Stimulated activated CD8-positive, alpha-beta memory T cell treated with anti-CD3 and anti-CD28 coated beads, Interleukin-2, amount 100 ng/mL, for 1 hour (primary cell): ENCODE data around the gene SERPINA6.
"Not testable (repeated sequence)": the region's sequence is repeated elsewhere in the genome, so short reads cannot be mapped to it uniquely, and the experiment has no call there.

Experiments used
- DNase-seq, 2 donors: peaks; one replicate each; pipeline ENCODE4 v3.0.0-alpha.2; 2020; ENCODE audit warnings: low read depth in 2 of 2

SERPINA6 gene, protein sequence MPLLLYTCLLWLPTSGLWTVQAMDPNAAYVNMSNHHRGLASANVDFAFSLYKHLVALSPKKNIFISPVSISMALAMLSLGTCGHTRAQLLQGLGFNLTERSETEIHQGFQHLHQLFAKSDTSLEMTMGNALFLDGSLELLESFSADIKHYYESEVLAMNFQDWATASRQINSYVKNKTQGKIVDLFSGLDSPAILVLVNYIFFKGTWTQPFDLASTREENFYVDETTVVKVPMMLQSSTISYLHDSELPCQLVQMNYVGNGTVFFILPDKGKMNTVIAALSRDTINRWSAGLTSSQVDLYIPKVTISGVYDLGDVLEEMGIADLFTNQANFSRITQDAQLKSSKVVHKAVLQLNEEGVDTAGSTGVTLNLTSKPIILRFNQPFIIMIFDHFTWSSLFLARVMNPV

DNA sequence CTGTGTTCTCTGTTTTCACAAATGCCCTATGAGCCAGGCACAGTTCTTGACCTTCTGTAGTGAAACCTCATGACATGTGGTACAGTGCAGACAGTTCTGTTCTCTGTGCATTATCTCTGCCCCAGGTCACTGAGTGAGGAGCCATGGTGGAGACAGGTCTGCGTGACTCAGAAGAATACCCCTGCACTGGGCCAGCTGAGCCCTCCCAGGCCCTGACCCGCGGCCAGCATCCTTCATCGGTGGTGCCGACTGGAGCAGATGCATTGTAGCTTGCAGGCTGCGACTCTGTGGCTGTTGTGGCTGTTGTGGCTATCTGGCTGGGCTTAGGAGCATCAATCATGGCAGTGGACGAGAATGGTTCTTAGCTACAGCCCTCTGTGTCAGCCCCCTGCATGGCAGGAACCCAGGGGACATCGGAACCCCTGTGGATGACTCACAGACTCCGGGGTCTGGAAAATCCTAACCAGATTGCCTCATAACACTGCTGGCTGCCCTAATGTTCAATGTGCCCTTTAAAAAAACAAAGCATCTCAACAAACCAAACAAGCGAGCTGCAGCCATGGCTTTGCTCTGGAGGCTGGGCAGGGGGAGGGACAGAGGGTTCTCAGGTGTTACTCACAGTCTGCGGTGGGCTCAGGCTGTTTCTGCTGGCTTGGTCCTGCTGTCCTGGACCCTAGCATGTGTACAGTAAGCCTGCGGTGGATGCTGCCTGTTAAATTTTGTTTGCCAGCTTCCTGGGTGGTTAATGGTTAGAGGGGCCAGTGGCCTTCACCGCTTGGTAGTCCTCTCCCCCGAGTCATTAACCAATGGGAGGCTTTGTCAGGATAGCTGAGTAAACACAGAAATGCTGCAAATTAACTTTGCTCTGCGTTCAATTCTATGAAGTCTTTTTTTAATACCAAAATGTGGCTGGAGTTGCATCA, at the start of gene SERPINA6:
Gene SERPINA6 (minus strand): TSS at position 689 of the 923 bp plus-strand sequence. CDS start 8,688 bp downstream, outside the sequence.
- DNase-seq = no peak

GRCh38 chr14:94372021-94372605, 49.0 kb upstream of the SERPINA6 start:
- DNase-seq = no peak

- no peak for DNase-seq
Measured at GRCh38 chr14:94370524-94370910, 47.4 kb upstream of the SERPINA6 start.

DNA sequence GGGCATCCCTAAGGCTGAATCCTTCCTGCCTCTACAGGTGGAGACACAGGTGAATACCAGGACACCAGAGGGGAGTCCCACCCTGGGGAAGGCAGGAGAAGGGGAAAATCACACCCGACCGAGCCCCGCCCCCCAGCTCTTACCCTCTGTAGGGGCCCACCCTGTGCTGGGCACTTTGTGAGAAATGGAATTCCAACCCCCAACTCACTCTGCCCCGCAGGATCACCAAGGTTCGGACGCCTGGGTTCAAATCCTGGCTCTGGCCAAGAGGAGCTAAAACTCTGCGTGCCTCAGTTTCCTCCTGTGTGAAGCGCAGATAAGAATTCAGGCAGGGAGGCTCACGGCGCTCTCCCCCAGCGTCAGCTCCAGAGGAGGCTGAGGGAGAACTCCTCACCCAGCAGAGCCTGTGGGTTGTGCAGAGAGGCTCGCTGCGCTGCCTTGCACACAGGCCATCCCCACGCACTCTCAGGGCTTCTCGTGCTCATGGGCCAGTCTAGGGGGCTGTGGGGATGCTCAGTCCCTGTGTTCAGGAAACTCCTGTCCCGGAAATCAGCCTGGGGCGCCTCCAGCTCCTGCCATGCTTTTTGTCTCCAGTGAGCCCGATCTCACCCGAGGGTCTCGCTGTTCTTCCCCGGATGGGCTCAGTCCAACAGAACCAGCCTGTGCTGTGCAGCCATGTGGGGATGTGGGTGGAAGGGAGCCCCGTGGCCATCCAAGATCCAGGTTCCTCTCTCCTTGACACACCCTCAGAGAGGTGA, 46.8 kb upstream of the SERPINA6 start:
- DNase-seq = not testable (repeated sequence)

DNA sequence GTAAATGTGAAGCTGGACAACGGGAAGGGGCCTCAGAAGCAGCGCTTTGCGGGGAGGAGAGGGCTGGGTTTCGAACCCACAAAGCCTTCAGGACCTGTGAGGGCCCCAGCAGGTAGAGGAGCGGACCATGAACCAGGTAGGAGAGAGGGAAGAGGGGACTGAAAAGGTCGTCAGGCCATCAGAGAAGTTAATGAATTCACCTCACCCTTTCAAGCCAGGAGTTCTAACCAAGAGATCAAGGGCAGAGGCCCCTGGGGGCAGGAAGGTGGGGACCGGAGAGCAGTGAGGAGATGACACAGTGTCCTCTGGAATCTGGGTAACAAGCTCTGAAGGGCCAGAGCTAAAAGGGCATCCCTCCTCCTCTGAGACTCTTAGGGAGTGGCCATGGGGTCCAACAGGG, 45.8 kb upstream of the SERPINA6 start:
- DNase-seq = no peak

GRCh38 chr14:94368243-94368590, 45.1 kb upstream of the SERPINA6 start:
- DNase-seq = no peak

GRCh38 chr14:94367347-94368242, 44.5 kb upstream of the SERPINA6 start:
- DNase-seq = no peak

DNA sequence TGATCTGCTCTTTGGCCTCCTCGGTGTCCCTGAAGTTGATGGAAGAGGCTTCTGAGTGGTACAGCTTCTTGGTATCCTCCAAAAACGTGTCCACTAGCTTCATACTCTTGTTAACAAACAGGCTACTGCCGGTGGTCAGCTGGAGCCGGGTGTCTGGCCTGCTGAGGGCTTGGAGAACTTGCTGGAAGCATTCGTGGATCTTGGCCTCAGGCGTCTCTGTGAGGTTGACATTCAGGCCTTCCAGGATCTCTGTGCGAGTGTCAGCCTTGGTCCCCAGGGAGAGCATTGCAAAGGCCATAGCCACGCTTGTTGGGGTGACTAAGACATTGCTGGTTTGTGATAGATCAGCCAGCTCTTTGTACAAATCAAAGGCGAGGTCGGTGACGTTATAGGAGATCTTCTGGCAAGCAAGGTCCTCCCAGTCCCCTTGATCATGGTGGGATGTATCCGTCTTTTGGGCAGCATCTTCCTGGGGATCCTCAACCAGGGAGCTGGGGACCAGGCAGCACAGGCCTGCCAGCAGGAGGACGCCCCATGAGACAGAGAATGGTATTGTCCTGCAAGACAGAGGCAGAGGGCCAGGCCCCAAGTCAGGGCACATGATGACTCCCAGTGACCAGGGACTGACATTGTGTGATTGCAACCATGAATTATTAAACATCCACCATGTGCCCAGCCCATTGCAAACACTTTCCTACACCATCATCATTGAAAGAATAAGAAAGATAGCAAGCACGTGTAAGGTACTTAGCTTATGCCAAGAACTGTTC, 43.2 kb upstream of the SERPINA6 start, which contains the start of gene SERPINA2:
Gene SERPINA2 (minus strand): TSS at position 553 of the 770 bp plus-strand sequence.
- no peak for DNase-seq

DNA sequence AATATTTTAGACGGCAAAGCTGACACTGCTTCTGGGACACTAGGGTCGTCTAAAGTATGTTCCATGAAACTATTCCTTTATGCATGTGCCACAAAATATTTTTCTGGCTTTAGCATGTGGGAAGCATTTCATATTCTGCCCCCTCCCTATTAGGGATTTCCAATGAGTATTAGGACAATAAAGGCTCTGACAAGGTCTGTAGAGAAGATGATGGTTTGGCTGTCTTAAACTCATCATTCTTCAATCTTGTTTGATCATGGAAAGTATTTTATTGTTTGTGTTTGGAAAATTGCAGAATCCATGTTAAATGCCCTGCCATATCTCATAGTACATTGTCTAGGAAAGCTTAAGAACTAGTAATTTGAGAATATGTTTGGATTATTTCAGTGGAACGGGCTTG, 42.5 kb upstream of the SERPINA6 start:
- DNase-seq = no peak

DNA sequence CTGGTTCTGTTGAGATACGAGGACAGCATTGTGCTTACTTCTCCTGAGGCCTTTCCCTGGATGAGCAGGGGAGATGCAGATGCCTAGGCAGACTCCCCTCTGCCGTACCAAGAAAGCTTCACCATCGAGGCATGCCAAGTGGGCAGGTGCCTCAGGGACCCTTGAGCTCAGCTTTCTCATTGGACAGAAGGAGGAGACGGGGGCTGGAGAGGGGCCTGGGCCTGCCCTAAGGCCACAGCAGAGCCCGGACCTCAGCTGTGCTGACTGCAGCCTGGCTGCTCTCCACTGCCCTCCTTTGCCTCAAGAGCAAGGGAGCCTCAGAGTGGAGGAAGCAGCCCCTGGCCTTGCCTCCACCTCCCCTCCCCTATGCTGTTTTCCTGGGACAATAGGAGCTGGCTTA, 41.8 kb upstream of the SERPINA6 start:
- DNase-seq = no peak

DNA sequence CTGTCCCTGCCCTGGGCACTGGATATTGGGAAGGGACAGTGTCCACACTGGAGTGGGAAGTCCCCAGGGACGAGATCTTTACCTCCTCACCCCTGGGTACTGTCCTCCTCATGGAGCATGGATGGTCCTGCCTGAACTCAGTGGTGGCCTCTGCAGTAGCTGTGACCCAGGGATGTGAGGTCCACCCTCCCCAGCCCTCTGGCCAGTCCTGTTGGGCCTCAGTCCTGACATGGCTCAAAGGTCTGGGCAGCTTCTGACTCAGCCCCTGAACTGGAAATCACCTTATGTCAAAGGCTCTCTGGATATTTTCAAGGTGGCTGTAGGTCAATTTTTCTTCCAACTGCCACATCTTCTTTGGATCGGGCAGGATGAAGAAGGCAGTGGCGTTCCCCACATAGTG, 40.9 kb upstream of the SERPINA6 start:
- no peak for DNase-seq

DNA sequence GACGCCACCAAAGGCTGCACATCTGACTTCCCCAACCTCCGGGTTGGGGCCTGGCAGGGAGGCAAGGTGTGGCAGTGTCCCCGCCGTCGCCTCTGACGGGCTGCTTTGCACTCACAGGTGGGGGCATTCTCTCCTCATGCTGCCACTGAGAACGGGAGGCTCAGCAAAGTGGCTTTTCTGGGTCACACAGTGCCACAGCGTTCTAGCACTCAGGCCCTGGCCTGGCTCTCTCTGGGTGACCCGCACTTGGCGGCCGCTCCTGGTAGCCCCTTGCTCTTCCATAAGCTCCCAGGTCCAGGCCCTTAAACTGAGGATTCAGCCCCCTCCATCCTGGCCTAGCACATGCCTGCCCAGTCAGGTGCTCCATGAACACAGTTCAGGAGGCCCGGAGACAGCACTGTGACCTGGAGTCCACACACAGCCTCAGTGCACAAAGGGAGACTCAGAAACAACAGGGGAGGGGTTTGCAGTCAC, 40.1 kb upstream of the SERPINA6 start:
- no peak for DNase-seq

DNA sequence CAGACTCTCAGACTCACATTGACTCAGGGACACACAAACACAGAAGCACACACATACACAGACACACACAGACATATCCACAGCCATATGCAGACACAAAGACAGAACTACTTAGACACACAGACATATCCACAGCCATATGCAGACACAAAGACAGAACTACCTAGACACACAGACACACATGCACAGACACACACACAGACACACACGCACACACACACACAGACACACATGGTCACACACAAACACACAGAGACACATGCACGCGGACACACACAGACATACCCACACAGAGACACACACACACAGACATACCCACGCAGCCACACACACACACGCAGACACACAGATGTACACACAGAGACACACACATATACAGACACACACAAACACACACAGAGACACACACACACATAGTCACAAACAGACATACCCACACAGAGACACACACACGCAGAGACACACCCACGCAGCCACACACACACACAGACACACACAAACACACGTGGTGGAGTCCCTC, 39.5 kb upstream of the SERPINA6 start:
- no peak for DNase-seq

DNA sequence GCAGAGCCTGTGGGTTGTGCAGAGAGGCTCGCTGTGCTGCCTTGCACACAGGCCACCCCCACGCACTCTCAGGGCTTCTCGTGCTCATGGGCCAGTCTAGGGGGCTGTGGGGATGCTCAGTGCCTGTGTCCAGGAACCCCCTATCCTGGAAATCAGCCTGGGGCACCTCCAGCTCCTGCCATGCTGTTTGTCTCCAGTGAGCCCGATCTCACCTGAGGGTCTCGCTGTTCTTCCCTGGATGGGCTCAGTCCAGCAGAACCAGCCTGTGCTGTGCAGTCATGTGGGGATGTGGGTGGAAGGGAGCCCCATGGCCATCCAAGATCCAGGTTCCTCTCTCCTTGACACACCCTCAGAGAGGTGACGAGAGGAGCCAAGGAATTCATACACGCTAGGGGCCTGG, 38.5 kb upstream of the SERPINA6 start:
- no peak for DNase-seq

- DNase-seq = no peak
Measured at GRCh38 chr14:94360945-94361565, 37.9 kb upstream of the SERPINA6 start.

GRCh38 chr14:94357166-94357565, 34.0 kb upstream of the SERPINA6 start:
- no peak for DNase-seq

DNA sequence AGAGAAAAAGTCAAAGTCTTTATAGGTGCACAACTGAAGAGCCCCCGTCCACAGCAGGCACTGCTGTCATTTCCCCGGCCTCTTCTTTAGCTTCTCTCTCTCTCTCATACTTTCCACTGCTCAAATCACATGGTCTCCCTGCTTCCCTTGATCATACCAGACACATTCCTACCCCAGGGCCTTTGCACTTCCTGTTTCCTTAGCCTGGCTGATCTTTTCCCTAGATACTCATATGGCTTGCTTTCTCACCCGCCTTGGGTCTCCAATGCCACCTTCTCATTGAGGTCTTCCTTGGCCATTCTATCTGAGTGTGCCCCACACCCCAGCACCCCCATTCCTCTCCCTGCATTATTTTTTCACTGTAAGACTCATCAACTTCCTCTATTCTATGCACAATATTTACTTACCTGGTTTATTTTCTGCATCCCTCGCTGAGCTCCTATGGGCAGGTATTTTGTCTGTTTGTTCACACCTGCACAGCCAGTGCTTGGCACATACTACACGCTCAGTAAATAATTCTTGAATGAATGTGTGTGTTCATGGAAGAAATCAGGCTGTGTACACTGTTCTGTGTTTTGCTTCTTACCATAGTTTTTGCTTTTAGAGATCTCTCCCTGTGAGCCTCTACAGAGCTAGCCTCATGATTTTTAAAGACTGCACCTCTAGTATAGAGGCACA, 33.4 kb upstream of the SERPINA6 start:
- DNase-seq = no peak

GRCh38 chr14:94355191-94355794, 32.2 kb upstream of the SERPINA6 start:
- no peak for DNase-seq
